K562 (cell line): Measurements from ENCODE around the gene NECAB2. TPM values are rescaled to one million over a fixed set of nuclear protein-coding genes. Genes with fewer than 3 reads are reported as not detected.

Experiments
- CREM ChIP-seq: IDR thresholded peaks from 2 replicates; pipeline ENCODE4 v1.6.1; 2014; ENCODE audit warnings: antibody characterized with exemption, low read depth
- DNMT1 ChIP-seq: fragments of 450-650 bp; IDR thresholded peaks from 2 replicates; pipeline ENCODE4 v1.6.1; 2016; ENCODE audit warnings: antibody characterized with exemption, mild to moderate bottlenecking
- E2F5 ChIP-seq: sonication (generic); formaldehyde crosslinking; IDR thresholded peaks from 2 replicates; pipeline ENCODE4 v1.8.0; 2022; ENCODE audit warnings: mild to moderate bottlenecking, missing genetic modification reagents
- HNRNPL ChIP-seq: fragments of 200-400 bp; formaldehyde crosslinking; IDR thresholded peaks from 2 replicates; pipeline ENCODE4 v1.6.1; 2017; ENCODE audit warnings: low read depth, mild to moderate bottlenecking, low read length
- NFATC3 ChIP-seq: fragments of 450-650 bp; IDR thresholded peaks from 2 replicates; pipeline ENCODE4 v1.6.1; 2017; ENCODE audit warnings: mild to moderate bottlenecking
- POLR2AphosphoS2 ChIP-seq: IDR thresholded peaks from 2 replicates; pipeline ENCODE4 v1.6.1; 2012; ENCODE audit warnings: low read length, improper control_type of control experiment
- POLR2AphosphoS5 ChIP-seq: IDR thresholded peaks from 2 replicates; pipeline ENCODE4 v1.6.1; 2011; ENCODE audit warnings: mild to moderate bottlenecking, low read depth, low read length, moderate library complexity; ENCODE audit not compliant: control insufficient read depth, insufficient read depth
- PRMT5 ChIP-seq: sonication (generic); formaldehyde crosslinking; IDR thresholded peaks from 2 replicates; pipeline ENCODE4 v1.5.0; 2020; ENCODE audit warnings: missing genetic modification reagents
- YY1 ChIP-seq, 3 experiments: IDR thresholded peaks; 2 replicates each; pipeline ENCODE4 v1.6.1; 2011; ENCODE audit warnings: low read length in 2 of 3, mild to moderate bottlenecking in 2 of 3, moderate library complexity in 2 of 3, borderline replicate concordance in 1 of 3, control low read depth in 1 of 3, low read depth in 1 of 3; ENCODE audit not compliant: insufficient read depth in 3 of 3, insufficient replicate concordance in 2 of 3, control insufficient read depth in 1 of 3, insufficient read length in 1 of 3; ENCODE audit errors: extremely low read depth in 1 of 3
- ZBTB1 ChIP-seq: sonication (generic); formaldehyde crosslinking; IDR thresholded peaks from 2 replicates; pipeline ENCODE4 v1.8.1; 2023; ENCODE audit warnings: missing genetic modification reagents, low read depth, mild to moderate bottlenecking, borderline replicate concordance
- ZNF23 ChIP-seq: fragments of 250-450 bp; sonication (Bioruptor Pico); IDR thresholded peaks from 2 replicates; pipeline ENCODE4 v1.4.0; 2020; ENCODE audit warnings: mild to moderate bottlenecking
- ZNF263 ChIP-seq: sonication (generic); formaldehyde crosslinking; IDR thresholded peaks from 2 replicates; pipeline ENCODE4 v1.8.0; 2022; ENCODE audit warnings: mild to moderate bottlenecking, missing genetic modification reagents, borderline replicate concordance
- ZNF561 ChIP-seq: fragments of 450-650 bp; formaldehyde crosslinking; conservative IDR thresholded peaks from 2 replicates; pipeline ENCODE4 v1.4.0; 2020; ENCODE audit warnings: mild to moderate bottlenecking, moderate library complexity
- ZNF668 ChIP-seq: fragments of 250-450 bp; sonication (Bioruptor Pico); IDR thresholded peaks from 2 replicates; pipeline ENCODE4 v1.8.0; 2022; ENCODE audit warnings: mild to moderate bottlenecking, inconsistent platforms
- ZNF707 ChIP-seq: fragments of 250-450 bp; sonication (Bioruptor Pico); conservative IDR thresholded peaks from 2 replicates; pipeline ENCODE4 v1.8.0; 2022; ENCODE audit warnings: inconsistent platforms, mild to moderate bottlenecking, moderate library complexity
- ZNF75A ChIP-seq: fragments of 450-650 bp; formaldehyde crosslinking; IDR thresholded peaks from 2 replicates; pipeline ENCODE4 v1.4.0; 2020; ENCODE audit warnings: mild to moderate bottlenecking
- ZNF766 ChIP-seq: fragments of 200-800 bp; sonication (Bioruptor generic); conservative IDR thresholded peaks from 2 replicates; pipeline ENCODE4 v1.6.1; 2016; ENCODE audit warnings: missing genetic modification characterization, missing compliant biosample characterization
- ZNF77 ChIP-seq: fragments of 250-450 bp; sonication (Bioruptor Pico); IDR thresholded peaks from 2 replicates; pipeline ENCODE4 v1.5.0; 2020
- polyA plus RNA-seq, 8 experiments: library from polyadenylated mRNA; depleted of rRNA in 4 of 8; stranded (reverse) in 5 of 8; unstranded in 3 of 8; fragments of >200 nt; fragmentation: Nextera tagmentation in 2 of 8; fragmentation: Illumina TruSeq in 1 of 8; extraction: Ambion mirVana in 2 of 8; extraction: Trizol in 1 of 8; gene quantifications; 2 replicates each; pipeline versions ENCODE4 v1.2.1 to v1.2.3, GENCODE V29; 2011 to 2014; ENCODE audit warnings: inconsistent platforms in 1 of 8, missing spikeins in 1 of 8
- total RNA-seq, 7 experiments: library from RNA; depleted of rRNA in 6 of 7; stranded (reverse); fragments of >200 nt in 6 of 7; fragmentation: Illumina TruSeq in 2 of 7; extraction: Trizol in 2 of 7; gene quantifications; 2 replicates each; pipeline versions ENCODE4 v1.2.1 to v1.2.3, GENCODE V29; 2011 to 2021; ENCODE audit warnings: low replicate concordance in 1 of 7
- TF ChIP-seq, protein P1 (sequence below): fragments of 450-650 bp; IDR thresholded peaks from 2 replicates; pipeline ENCODE4 v1.6.1; 2016; ENCODE audit warnings: missing biosample characterization, missing genetic modification characterization
- TF ChIP-seq, protein P2 (sequence below): fragments of 250-450 bp; sonication (Bioruptor Pico); IDR thresholded peaks from 2 replicates; pipeline ENCODE4 v1.8.0; 2022; ENCODE audit warnings: inconsistent platforms

The NECAB2 gene
- total and polyA plus RNA-seq, 9 of the 15 experiments (the other 6 are each of a cell fraction or from before 2014, with no cell fraction given), result 0.03 to 0.28 TPM; not detected in 7

- TF ChIP-seq ZNF766 (CRISPR knock-in tag) (peak; percentile 82; the same call in 1 of the 2 replicates), YY1 (IDR thresholded peaks at IDR 0.05; ENCODE audit: borderline replicate concordance in 1 of 3, control insufficient read depth in 1 of 3, extremely low read depth in 1 of 3, insufficient read depth in 3 of 3, insufficient read length in 1 of 3, insufficient replicate concordance in 2 of 3, low read depth in 1 of 3, low read length in 2 of 3) (peak in 2 of 3 experiments; percentile 45 to 80), ZNF77 (CRISPR knock-in tag) (no peak), ZNF668 (CRISPR knock-in tag) (no peak), NFATC3 (no peak), POLR2AphosphoS2 (no peak), ZBTB1 (CRISPR knock-in tag) (no peak), ZNF263 (0 out of 2 replicates have a peak, but pooled peaks have one; percentile 27), POLR2AphosphoS5 (peak; percentile 79), ZNF23 (no peak), ZNF561 (no peak), CREM (peak; percentile 47; the same call in 1 of the 2 replicates), HNRNPL (no peak), ZNF75A (CRISPR knock-in tag) (no peak), DNMT1 (no peak), ZNF707 (CRISPR knock-in tag) (no peak; the same call in 1 of the 2 replicates), PRMT5 (CRISPR knock-in tag) (no peak), E2F5 (CRISPR knock-in tag) (no peak)
- TF ChIP-seq, protein P1, sequence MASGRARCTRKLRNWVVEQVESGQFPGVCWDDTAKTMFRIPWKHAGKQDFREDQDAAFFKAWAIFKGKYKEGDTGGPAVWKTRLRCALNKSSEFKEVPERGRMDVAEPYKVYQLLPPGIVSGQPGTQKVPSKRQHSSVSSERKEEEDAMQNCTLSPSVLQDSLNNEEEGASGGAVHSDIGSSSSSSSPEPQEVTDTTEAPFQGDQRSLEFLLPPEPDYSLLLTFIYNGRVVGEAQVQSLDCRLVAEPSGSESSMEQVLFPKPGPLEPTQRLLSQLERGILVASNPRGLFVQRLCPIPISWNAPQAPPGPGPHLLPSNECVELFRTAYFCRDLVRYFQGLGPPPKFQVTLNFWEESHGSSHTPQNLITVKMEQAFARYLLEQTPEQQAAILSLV, result no peak
- TF ChIP-seq, protein P2, sequence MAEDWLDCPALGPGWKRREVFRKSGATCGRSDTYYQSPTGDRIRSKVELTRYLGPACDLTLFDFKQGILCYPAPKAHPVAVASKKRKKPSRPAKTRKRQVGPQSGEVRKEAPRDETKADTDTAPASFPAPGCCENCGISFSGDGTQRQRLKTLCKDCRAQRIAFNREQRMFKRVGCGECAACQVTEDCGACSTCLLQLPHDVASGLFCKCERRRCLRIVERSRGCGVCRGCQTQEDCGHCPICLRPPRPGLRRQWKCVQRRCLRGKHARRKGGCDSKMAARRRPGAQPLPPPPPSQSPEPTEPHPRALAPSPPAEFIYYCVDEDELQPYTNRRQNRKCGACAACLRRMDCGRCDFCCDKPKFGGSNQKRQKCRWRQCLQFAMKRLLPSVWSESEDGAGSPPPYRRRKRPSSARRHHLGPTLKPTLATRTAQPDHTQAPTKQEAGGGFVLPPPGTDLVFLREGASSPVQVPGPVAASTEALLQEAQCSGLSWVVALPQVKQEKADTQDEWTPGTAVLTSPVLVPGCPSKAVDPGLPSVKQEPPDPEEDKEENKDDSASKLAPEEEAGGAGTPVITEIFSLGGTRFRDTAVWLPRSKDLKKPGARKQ (CRISPR knock-in tag), result no peak
Measured at GRCh38 chr16:84043486-84044117, 75.6 kb downstream of the NECAB2 start (continued).
